H9 (cell line): ENCODE measurements around the gene DTD1. TPM values are rescaled to one million over a fixed set of nuclear protein-coding genes. Genes with fewer than 3 reads are reported as not detected.

Experiments
- DNase-seq: peaks from one replicate; pipeline ENCODE4 v3.0.0-alpha.2; 2017
- H2AFZ ChIP-seq: one replicate; pipeline ENCODE4 v1.6.1; 2013; ENCODE audit warnings: mild to moderate bottlenecking, low read length, control low read depth, moderate library complexity
- H2AK5ac ChIP-seq: 2 replicates; pipeline ENCODE4 v1.6.1; 2013; ENCODE audit warnings: low read length, control low read depth, mixed read lengths; ENCODE audit not compliant: insufficient read length
- H2BK120ac ChIP-seq: one replicate; pipeline ENCODE4 v1.6.1; 2013; ENCODE audit warnings: low read depth, mild to moderate bottlenecking, low read length, control low read depth, inconsistent platforms; ENCODE audit not compliant: poor library complexity, severe bottlenecking
- H2BK12ac ChIP-seq: 2 replicates; pipeline ENCODE4 v1.6.1; 2013; ENCODE audit warnings: low read length, control low read depth, mixed read lengths, low read depth; ENCODE audit not compliant: insufficient read length
- H2BK15ac ChIP-seq: 2 replicates; pipeline ENCODE4 v1.6.1; 2013; ENCODE audit warnings: low read depth, low read length, control low read depth
- H2BK20ac ChIP-seq: one replicate; pipeline ENCODE4 v1.6.1; 2013; ENCODE audit warnings: low read depth, mild to moderate bottlenecking, low read length, control low read depth, inconsistent platforms; ENCODE audit not compliant: poor library complexity, severe bottlenecking
- H2BK5ac ChIP-seq: 2 replicates; pipeline ENCODE4 v1.6.1; 2013; ENCODE audit warnings: low read length, control low read depth, mixed read lengths; ENCODE audit not compliant: insufficient read length
- H3K14ac ChIP-seq: 2 replicates; pipeline ENCODE4 v1.6.1; 2013; ENCODE audit warnings: low read length, control low read depth; ENCODE audit not compliant: insufficient read depth
- H3K18ac ChIP-seq: 2 replicates; pipeline ENCODE4 v1.6.1; 2013; ENCODE audit warnings: low read depth, mild to moderate bottlenecking, mixed read lengths, low read length, control low read depth; ENCODE audit not compliant: insufficient read length
- H3K23ac ChIP-seq: 2 replicates; pipeline ENCODE4 v1.6.1; 2013; ENCODE audit warnings: low read length, control low read depth, mixed read lengths, low read depth; ENCODE audit not compliant: insufficient read length
- H3K23me2 ChIP-seq: 2 replicates; pipeline ENCODE4 v1.6.1; 2013; ENCODE audit warnings: low read depth, mild to moderate bottlenecking, mixed read lengths, low read length, control low read depth; ENCODE audit not compliant: insufficient read length, poor library complexity, severe bottlenecking
- H3K27ac ChIP-seq: 2 replicates; pipeline ENCODE4 v1.5.1; 2013; ENCODE audit warnings: low read length, control low read depth, mixed read lengths, low read depth; ENCODE audit not compliant: insufficient read length
- H3K27me3 ChIP-seq: 2 replicates; pipeline ENCODE4 v1.6.1; 2013; ENCODE audit warnings: low read length, control low read depth, inconsistent platforms; ENCODE audit not compliant: insufficient read depth
- H3K4ac ChIP-seq: 2 replicates; pipeline ENCODE4 v1.6.1; 2013; ENCODE audit warnings: low read depth, mild to moderate bottlenecking, control low read depth, inconsistent platforms, low read length, moderate library complexity
- H3K4me1 ChIP-seq: 2 replicates; pipeline ENCODE4 v1.6.1; 2013; ENCODE audit warnings: low read length, control low read depth, inconsistent platforms; ENCODE audit not compliant: insufficient read depth
- H3K4me2 ChIP-seq: 2 replicates; pipeline ENCODE4 v1.6.1; 2013; ENCODE audit warnings: low read length, control low read depth, mixed read lengths; ENCODE audit not compliant: insufficient read length, insufficient read depth
- H3K56ac ChIP-seq: 2 replicates; pipeline ENCODE4 v1.6.1; 2013; ENCODE audit warnings: low read depth, mild to moderate bottlenecking, mixed read lengths, low read length, control low read depth; ENCODE audit not compliant: insufficient read length
- H3K79me1 ChIP-seq: 2 replicates; pipeline ENCODE4 v1.6.1; 2013; ENCODE audit warnings: low read depth, mild to moderate bottlenecking, moderate library complexity, low read length, control low read depth, inconsistent platforms; ENCODE audit not compliant: insufficient read depth, poor library complexity, severe bottlenecking
- H3K79me2 ChIP-seq: 2 replicates; pipeline ENCODE4 v1.6.1; 2013; ENCODE audit warnings: low read length, control low read depth, inconsistent platforms; ENCODE audit not compliant: insufficient read depth
- H3K9ac ChIP-seq: 2 replicates; pipeline ENCODE4 v1.6.1; 2013; ENCODE audit warnings: low read length, control low read depth, mixed read lengths; ENCODE audit not compliant: insufficient read length; ENCODE audit errors: extremely low read depth
- H3K9me3 ChIP-seq: one replicate; pipeline ENCODE4 v1.6.1; 2013; ENCODE audit warnings: low read depth, low read length, inconsistent platforms; ENCODE audit not compliant: control insufficient read depth
- H3T11ph ChIP-seq: one replicate; pipeline ENCODE4 v1.6.1; 2013; ENCODE audit warnings: mild to moderate bottlenecking, low read length, control low read depth, inconsistent platforms
- H4K20me1 ChIP-seq: one replicate; pipeline ENCODE4 v1.6.1; 2013; ENCODE audit not compliant: control insufficient read depth, insufficient read length, insufficient read depth
- H4K5ac ChIP-seq: 2 replicates; pipeline ENCODE4 v1.6.1; 2013; ENCODE audit warnings: low read depth, mild to moderate bottlenecking, mixed read lengths, low read length, control low read depth; ENCODE audit not compliant: insufficient read length
- H4K8ac ChIP-seq: replicated peaks from 2 replicates; pipeline ENCODE4 v1.6.1; 2013; ENCODE audit warnings: low read length, control low read depth, mixed read lengths, low read depth; ENCODE audit not compliant: insufficient read length
- H4K91ac ChIP-seq: 2 replicates; pipeline ENCODE4 v1.6.1; 2013; ENCODE audit warnings: low read depth, mild to moderate bottlenecking, moderate library complexity, mixed read lengths, low read length, control low read depth; ENCODE audit not compliant: insufficient read length
- H3K27ac Mint-ChIP-seq, 3 experiments: 2 replicates in 2 of 3; 3 replicates in 1 of 3; pipeline ENCODE4 v1.8.0; 2020 to 2021; ENCODE audit warnings: mixed read lengths in 3 of 3, mild to moderate bottlenecking in 1 of 3, moderate library complexity in 1 of 3
- H3K27me3 Mint-ChIP-seq: 2 replicates; pipeline ENCODE4 v1.8.0; 2021; ENCODE audit warnings: low read depth, mild to moderate bottlenecking, moderate library complexity, mixed read lengths
- H3K36me3 Mint-ChIP-seq, 3 experiments: 2 replicates in 2 of 3; 3 replicates in 1 of 3; pipeline ENCODE4 v1.8.0; 2020 to 2021; ENCODE audit warnings: low read depth in 3 of 3, mixed read lengths in 3 of 3; ENCODE audit not compliant: insufficient read depth in 1 of 3
- H3K4me1 Mint-ChIP-seq, 2 experiments: 2 replicates each; pipeline ENCODE4 v1.8.0; 2020; ENCODE audit warnings: mixed read lengths in 2 of 2
- H3K4me3 Mint-ChIP-seq, 2 experiments: 2 replicates in 1 of 2; 3 replicates in 1 of 2; pipeline ENCODE4 v1.8.0; 2020 to 2021; ENCODE audit warnings: mild to moderate bottlenecking in 2 of 2, mixed read lengths in 2 of 2, moderate library complexity in 1 of 2
- H3K9me3 Mint-ChIP-seq, 2 experiments: 2 replicates in 1 of 2; 3 replicates in 1 of 2; pipeline ENCODE4 v1.8.0; 2020; ENCODE audit warnings: mild to moderate bottlenecking in 2 of 2, mixed read lengths in 2 of 2, moderate library complexity in 1 of 2
- WGBS: extraction: QIAGEN DNeasy Blood & Tissue Kit; methylation state at CpG from one replicate; pipeline ENCODE4 v1.1.7; 2013; ENCODE audit warnings: missing lambda C conversion rate, low lambda C conversion rate, mixed read lengths; ENCODE audit not compliant: insufficient read length; ENCODE audit errors: extremely low coverage; 5-methylcytosine and 5-hydroxymethylcytosine counted together
- total RNA-seq: library from RNA; stranded (reverse); gene quantifications from 2 replicates; pipeline ENCODE4 v1.2.1, GENCODE V29; 2021
- TF ChIP-seq, protein P1 (sequence below): fragments of 200-600 bp; sonication (generic); conservative IDR thresholded peaks from 3 replicates; pipeline ENCODE4 v1.8.0; 2021; ENCODE audit warnings: antibody characterized with exemption, mild to moderate bottlenecking

Gene DTD1
- total RNA-seq, 1 experiment from 2014 or later, result 62.0 TPM

DNA sequence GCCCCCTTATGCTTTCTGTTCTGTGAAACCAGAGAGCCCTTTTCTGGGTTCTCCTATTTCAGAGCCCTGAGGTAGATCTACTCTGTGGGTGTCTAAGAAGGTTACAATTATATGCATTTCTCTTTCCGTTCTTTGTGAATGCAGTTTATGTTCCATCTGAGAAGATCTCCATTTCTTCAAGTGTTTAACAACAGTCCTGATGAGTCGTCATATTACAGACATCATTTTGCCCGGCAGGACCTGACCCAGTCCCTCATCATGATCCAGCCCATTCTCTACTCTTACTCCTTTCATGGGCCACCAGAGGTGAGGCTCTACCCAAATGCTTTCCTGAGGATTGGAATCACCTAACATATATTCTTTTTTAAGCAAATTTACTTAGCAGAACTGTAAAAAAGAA lies 39.4 kb upstream of the DTD1 start:
- Histone ChIP-seq H3K79me1 (no peaks in the 10 kb centered on the region), H3K27ac (no peak overlapping the region), H3K4me2 (no peak overlapping the region), H4K20me1 (no peaks in the 10 kb centered on the region), H3K9ac (no peak overlapping the region), H3K27me3 (no peaks in the 10 kb centered on the region), H2AFZ (no peak overlapping the region), H3K56ac (no peak overlapping the region), H4K8ac (no peak overlapping the region), H2AK5ac (no peak overlapping the region), H2BK5ac (no peak overlapping the region), H3T11ph (no peak overlapping the region), H2BK20ac (no peak overlapping the region), H2BK120ac (no peak overlapping the region), H3K18ac (no peak overlapping the region), H3K9me3 (no peaks in the 10 kb centered on the region), H3K79me2 (no peaks in the 10 kb centered on the region), H4K91ac (no peak overlapping the region), H3K23ac (no peak overlapping the region), H3K4ac (no peak overlapping the region), H3K14ac (no peak overlapping the region), H3K4me1 (no peaks in the 10 kb centered on the region), H2BK12ac (no peak overlapping the region), H4K5ac (no peak overlapping the region), H3K23me2 (no peaks in the 10 kb centered on the region), H2BK15ac (no peak overlapping the region)
- Mint-ChIP-seq H3K36me3 (peaks cover 18 to 59% (median 50%) of the 10 kb centered on the region in 3 experiments; a peak in 6 of 7 replicates), H3K4me3 (no peak overlapping the region), H3K27me3 (no peaks in the 10 kb centered on the region), H3K9me3 (no peaks in the 10 kb centered on the region), H3K27ac (no peak overlapping the region), H3K4me1 (no peaks in the 10 kb centered on the region)
- no CpG with 5 or more reads among the region's 3 CpGs for WGBS
- DNase-seq, result no peak
- TF ChIP-seq, protein P1, sequence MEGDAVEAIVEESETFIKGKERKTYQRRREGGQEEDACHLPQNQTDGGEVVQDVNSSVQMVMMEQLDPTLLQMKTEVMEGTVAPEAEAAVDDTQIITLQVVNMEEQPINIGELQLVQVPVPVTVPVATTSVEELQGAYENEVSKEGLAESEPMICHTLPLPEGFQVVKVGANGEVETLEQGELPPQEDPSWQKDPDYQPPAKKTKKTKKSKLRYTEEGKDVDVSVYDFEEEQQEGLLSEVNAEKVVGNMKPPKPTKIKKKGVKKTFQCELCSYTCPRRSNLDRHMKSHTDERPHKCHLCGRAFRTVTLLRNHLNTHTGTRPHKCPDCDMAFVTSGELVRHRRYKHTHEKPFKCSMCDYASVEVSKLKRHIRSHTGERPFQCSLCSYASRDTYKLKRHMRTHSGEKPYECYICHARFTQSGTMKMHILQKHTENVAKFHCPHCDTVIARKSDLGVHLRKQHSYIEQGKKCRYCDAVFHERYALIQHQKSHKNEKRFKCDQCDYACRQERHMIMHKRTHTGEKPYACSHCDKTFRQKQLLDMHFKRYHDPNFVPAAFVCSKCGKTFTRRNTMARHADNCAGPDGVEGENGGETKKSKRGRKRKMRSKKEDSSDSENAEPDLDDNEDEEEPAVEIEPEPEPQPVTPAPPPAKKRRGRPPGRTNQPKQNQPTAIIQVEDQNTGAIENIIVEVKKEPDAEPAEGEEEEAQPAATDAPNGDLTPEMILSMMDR, result no peak
